Measurements from ENCODE around the gene DNAH9.
A peak's percentile ranks its signal among the peaks of the same experiment; 100 is the strongest.

The DNAH9 gene

DNA sequence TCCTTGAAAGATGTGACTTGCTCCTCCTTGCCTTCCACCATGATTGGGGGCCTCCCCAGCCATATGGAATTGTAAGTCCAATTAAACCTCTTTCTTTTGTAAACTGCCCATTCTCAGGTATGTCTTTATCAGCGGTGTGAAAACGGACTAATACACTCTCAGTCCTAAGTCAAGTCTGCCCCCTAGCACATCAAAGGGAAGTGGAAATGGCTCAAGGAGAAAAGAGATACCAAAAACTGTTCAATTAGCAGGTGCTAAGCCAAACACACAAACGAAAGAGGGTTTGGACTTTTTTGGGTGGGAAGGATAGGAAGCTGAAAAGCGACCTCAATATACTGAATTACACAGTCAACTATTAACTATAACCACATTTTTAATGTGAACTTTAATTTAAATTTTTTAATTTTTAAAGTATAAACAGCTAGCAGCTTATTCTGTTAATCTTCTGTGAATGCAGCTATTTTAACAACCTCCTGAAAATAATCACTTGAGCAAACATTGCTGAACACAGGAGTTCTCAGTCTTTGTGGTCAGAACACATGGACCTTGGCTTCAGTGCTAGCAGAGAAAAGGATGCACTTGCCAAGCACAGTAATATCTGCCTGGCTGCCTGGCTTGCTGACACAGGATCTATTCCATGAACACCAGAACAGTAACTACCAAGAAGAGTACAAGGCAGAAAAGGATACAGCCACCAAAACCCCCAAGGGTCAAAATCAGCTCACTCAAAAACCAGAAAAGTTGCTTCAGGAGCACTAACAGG is 388.1 kb downstream of the DNAH9 start:
- no peak for DNase-seq (ENCODE audit: low read depth)

DNA sequence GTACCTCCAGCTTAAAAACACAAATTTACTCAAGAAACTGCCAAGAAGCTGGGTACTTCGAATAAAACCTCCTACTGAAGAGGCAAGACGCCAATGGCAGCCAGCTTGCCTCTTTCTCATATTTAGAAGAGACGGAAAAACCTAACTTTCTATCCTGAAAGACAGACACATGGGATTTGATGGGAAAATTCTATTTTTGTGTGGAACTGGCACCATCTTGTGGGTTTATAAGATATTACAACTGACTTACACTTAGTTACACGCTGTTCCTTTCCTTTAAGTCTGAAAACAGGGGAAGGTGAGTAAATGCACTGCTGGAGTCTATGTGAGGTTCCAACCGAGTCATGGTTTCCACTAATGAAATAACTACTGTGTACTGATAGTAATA is 388.7 kb downstream of the DNAH9 start:
- DNase-seq (ENCODE audit: low read depth), result peak; percentile 63

DNA sequence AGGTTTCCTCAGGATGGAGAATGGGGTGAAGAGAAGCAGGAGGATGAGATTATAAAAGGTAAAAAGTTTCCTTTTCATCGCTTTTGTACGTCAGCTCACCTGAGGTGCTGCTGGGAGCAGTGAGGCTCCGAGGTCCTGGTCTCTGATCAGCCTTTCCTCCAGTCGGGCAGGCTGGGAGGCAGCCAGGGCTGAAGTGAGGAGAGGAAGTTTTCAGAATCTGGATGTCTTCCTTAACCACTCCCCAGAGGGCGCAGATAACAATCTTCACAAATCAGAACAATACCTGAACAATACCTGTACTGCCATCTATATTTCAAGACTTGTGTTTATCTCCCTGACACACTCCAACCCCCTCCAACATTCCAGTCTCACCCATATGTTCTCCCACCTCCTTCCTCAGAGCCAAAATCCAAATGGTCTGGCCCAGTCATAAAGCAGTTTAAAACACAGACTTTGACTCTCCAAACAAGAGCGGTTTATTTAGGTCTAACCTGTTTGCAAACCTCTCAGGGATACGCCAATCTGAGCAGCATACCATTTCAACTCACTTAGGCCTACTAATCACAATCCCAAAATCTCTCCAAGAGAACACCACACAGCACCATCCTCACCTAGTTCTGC is 392.2 kb downstream of the DNAH9 start:
- DNase-seq (ENCODE audit: low read depth), result no peak

DNA sequence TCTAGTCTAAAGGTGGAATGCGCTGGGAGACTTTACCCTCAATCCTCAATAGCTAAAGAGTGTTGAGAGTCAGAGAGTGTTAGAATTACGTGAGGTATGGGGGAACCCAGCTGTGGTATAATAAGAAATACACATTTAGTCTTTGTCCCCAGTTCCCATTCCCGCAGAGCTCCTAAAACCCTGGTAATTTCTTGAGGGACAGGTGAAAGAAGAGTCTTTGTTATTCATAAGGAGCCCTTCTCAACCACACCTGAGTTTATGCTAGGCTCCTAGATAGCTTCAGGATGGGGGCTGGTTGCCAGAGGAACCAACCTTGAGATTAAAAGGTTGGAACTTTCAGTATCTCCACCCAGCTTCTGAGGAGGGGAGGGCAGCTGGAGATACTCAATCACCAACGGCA is 393.2 kb downstream of the DNAH9 start:
- DNase-seq (ENCODE audit: low read depth), result no peak

DNA sequence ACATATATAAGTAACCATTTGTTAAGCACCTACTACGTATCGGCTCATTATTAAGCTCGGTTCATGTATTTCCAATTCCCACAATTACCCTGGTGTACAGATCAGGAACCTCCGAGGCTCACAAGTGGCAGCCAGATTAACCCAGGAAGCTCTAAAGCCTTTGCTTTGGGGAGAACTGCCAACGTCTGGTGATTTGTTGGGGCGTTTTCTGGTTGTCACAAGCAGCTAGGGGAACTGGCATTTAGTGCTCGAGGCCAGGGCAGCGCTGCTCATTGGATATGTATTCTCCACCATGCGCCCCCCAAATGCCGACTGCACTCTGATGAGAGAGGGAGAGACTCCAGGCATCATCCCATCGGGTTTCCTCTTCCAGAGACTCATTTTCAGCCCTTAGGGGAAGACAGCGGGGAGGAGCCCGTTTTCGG is 398.5 kb downstream of the DNAH9 start:
- DNase-seq (ENCODE audit: low read depth), result no peak

DNA sequence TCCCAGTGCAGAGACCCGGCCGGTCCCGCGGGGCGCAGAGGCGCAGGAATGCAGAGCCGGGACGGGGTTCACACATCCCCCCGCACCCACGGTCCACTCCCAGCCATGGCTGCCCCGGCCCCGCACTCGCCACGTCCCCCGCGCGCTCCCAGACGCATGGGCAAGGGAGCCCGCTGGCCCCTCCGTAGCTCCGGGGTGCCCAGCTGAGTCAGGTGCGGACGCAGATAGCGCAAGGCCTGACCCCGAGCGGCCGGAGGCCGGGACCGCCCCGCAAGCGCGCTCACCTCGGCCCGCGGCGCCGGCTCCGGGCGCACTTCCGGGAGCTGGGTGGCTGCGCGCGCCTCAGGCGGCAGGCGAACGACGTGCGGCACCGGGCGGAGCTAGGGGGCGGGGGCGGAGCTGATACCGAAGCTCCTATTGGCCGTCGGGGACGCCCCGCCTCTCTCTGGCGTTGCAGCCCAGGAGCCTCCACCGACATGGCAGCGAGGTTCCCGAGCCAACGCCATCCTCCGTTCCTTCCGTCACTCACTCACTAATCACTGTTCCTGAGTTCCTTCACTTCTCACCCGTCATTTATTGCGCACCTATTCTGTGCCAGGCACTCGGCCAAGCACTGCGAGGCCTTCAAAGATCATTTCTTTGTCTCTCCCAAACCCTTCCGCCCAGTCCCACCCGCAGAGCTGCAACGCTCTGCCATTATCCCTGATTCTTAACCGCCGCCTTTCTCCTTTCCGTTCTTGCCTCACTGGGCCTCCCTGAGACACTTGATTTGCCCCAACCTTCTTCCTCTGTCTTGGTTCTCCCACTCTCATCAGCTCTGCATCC is 399.1 kb downstream of the DNAH9 start, which contains the start of gene ZNF18:
TSS of gene ZNF18 (minus strand) at position 329 of the 825 bp plus-strand sequence. CDS start 4,646 bp downstream, outside the sequence.
- peak; percentile 95 for DNase-seq (ENCODE audit: low read depth)

DNA sequence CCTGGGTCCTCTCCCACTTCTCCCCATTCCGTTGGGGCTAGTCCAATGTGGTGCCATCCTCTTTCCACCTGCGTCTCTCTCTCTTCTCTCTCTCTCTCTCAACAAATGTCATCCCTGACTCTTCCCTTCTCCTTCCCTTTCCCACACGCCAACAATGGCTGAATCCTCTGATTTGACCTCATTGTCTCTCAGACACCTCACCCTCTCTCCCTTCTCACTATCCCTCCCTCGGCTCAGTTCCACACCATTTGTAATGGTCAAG is 399.6 kb downstream of the DNAH9 start:
- DNase-seq (ENCODE audit: low read depth), result no peak

DNA sequence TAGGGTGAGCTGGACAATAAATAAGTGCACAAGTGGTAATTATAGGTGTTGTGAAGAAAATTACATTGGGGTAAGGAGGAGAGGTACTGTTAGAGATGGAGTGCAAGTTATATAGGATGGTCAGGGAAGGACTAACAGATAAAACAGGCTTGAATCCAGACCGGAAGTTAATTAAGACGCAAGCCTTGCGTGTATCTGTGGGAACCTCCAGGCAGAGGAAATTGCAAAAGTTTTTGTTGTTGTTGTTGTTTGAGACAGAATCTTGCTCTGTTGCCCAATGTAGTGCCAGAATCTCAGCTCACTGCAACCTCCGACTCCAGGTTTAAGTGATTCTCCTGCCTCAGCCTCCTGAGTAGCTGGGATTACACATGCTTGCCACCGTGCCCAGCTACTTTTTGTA is 401.4 kb downstream of the DNAH9 start:
- DNase-seq (ENCODE audit: low read depth), result no peak

DNA sequence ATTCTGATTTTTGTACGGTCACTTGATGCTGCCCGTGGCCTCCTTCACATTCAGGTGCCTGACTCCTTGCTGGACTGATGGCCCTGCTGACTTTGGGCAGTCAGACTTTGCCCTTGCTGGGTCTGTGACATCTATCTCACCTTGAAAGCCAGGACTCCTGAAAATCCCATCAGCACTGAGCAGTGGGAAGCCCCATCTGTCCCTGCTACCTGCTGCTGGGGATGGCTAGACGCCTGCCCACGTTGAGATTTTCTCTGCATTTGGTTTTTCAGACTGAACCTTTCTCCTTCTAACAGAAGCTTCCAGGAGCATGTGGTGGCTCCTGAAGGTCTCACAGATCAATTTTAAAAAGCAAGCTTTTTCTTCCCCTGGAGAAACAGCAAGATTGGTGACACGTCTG is 409.2 kb downstream of the DNAH9 start:
- DNase-seq (ENCODE audit: low read depth), result no peak
